ENCODE data around the gene RAPGEF1.
A peak's percentile ranks its signal among the peaks of the same experiment; 100 is the strongest.

Gene RAPGEF1

DNA sequence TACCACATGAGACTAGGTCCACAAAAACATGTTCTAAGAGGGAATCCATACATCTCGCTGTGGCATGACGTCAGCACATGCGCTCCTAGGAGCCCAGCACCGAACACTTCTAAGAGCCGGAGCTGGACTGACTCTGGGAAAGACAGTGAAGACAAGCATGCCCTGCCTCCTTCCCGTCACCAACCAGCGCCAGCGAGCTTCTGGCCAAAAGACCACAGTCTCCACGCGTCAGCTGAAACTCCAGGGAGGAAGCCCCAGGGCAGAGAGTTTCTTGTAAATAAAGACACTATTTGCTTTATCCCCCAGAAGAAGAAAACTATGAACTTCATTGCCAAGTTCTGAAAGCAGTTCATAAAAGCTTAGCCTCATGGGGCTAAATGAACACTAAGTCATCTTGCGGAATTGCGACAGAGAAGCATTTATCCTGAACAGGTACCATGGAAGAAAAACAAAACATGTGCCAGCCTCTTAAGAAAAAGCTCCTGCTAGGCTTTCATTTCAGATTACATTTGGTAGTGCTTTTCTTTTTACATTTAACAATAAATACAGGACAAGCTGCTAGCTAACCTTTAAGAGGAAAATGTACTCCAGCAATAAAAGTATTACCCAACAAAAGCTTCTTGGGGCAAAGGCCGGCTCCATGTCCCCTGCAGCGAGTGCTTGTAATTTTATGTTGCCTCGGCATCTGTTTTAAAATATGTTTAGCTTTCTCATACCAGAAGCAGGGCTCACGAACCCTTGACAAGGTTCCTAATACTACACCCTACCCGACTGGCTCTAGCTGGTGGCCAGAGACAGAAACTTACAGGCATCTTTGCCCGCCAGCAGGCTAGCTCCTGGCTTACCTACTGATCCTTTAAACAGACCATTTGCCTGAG, 98.0 kb downstream of the RAPGEF1 start:
- DNase-seq = no peak

GRCh38 chr9:131640438-131641137, 99.3 kb downstream of the RAPGEF1 start:
- peak; percentile 49 to 73 for DNase-seq

- DNase-seq = no peak
Measured at GRCh38 chr9:131639769-131640437, 100.0 kb downstream of the RAPGEF1 start.

DNA sequence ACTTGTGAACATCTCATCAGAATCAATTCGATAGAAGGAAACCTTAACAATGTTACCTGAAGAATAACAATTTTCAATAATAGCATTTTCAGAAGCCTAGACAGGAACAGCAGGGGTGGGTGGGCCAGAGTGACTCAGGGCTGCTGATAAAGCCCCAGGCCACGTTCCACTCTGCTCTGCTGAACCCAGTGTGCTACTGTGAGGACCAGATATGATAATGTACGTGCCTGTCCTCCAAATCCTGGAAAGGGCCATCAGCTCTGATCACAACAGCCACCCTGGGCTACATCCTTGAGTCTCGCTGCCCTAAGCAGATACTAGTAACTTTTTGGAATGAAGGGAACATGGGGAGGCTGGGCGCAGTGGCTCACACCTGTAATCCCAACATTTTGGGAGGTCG, 103.3 kb downstream of the RAPGEF1 start:
- no peak for DNase-seq

GRCh38 chr9:131635892-131636291, 104.0 kb downstream of the RAPGEF1 start:
- no peak for DNase-seq

GRCh38 chr9:131635285-131635684, 104.6 kb downstream of the RAPGEF1 start:
- peak; percentile 97 to 99 for DNase-seq

DNA sequence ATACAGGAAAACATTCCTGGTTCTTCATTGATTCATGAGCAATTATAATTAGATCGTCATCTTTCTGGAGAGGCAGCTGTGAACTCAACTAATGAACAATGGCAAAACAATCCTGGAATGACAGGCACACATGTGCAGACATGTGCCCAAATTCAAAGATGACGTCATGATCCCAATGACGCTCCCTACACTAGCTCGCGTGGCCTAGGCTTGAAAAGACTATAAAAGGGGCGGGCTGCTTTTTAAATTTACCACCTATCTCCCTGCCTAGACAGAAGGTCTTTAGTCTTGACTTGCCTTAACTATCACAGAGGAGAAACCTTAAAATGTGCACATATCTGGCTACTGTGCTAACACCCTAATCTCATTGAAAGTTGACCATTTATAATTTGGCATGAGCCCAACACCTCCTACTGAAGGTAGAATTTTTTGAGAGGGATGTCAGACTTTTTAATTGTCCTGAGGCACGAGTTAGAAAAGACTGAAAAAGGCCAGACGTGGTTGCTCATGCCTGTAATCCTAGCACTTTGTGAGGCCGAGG, 106.3 kb downstream of the RAPGEF1 start:
- DNase-seq = no peak

GRCh38 chr9:131631306-131631705, 108.6 kb downstream of the RAPGEF1 start:
- peak in 1 of 2 donors; percentile 50 for DNase-seq

GRCh38 chr9:131630205-131630831, 109.6 kb downstream of the RAPGEF1 start:
- DNase-seq = peak; percentile 73 to 94

DNA sequence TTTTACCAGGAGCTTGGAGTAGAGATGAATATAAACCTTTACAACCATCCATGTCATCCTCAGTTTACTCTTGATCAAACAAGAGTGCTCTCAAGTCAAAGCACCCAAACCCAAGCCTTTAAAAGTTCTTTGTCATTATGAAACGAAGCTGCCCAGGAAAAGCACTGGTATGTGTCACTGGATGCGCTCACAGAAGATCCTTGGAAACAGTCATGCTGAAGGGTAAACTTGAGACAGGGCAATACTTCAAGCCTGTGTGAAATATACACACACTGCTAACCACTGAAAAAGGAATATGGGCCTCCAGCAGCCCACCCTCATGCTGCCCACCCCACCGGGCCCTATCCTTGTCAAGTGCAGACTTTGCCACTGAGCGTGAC, 110.1 kb downstream of the RAPGEF1 start:
- DNase-seq = peak in 1 of 2 donors; percentile 47

DNA sequence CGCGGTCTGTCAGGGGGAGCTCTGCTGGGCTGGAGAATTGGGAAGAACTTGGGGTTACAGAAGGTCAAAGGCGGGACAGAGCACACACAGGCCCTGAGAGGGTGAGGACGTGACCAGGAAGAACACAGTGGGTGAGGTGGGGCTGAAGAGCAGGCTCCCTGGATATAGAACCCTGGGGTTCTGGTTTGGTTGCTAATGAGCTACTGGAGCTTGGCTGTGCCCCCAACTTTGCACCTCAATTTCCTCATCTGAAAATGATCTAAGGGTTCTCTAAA, 110.7 kb downstream of the RAPGEF1 start:
- no peak for DNase-seq

DNA sequence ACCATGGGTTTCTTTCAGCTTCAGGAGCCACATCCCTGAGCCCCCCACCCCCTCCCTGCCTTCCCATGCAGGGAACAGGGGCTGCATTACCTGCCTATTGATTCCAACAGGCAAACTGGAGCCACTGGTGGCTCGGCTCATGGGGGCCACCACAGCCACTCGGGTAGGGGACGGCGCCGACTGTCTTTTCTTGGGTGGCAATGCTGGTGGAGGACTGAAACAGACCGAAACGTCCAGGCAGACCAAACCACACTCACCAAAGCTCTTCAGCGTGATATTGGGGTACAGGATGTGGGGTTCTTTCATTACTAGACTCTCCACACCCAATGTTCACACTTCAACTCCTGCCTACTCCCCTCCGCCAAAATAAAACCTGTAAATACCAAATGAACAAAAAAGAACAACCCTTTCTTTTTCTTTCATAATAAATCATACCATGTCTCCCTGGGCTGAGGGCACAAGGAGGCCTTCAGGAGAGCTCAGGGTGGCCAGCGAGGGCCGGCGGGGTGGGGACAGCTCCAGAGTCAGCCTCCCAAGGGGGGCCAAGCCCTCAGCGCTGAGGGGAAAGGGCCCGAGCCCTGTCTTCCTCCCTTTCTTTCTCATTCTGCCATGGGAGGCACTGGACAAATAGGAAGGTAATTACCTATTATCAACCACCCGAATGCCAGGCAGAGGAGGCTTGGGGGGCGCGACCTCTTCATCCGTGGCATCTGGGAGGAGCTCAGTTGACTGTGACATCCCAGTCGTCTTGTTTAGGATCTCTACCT, 111.2 kb downstream of the RAPGEF1 start:
- no peak for DNase-seq

- peak; percentile 90 to 94 for DNase-seq
Measured at GRCh38 chr9:131627648-131628458, 112.0 kb downstream of the RAPGEF1 start.

- DNase-seq = no peak
Measured at GRCh38 chr9:131627326-131627647, 112.6 kb downstream of the RAPGEF1 start.

GRCh38 chr9:131625790-131626670, 113.8 kb downstream of the RAPGEF1 start:
- no peak for DNase-seq

- no peak for DNase-seq
Measured at GRCh38 chr9:131625508-131625787, 114.4 kb downstream of the RAPGEF1 start.

- peak; percentile 38 to 74 for DNase-seq
Measured at GRCh38 chr9:131624636-131625507, 115.0 kb downstream of the RAPGEF1 start.

DNA sequence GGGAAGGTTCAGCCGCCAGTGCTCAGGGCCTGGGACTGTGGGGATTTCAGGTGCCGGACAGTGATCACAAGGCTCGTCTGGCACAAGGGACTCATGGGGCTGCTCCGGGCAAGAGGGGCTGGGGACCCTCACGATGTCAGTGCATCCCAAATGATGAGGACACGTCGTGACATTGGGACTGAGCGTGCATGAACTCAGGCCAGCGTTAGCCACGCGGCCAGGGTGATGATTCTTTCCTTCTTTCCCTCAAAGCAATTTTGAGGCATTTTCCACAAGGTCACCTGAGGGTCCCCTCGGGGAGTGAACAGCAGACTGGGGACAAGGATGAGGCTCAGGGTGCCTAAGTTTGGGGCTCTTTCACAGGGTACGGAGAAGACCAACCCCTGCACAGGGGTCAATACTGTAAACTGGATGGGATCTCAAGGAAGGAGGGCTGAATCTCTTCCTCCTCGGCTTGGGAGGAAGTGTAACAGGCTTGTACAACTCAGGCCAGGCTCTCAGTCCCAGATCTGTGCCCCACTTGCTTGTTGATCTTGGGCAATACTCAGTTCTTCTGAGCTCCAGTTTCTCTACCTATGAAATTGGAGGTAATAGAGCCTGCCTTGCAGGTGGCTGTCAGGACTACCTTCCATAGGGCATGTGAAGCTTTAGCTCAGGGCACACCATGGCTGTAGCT, 116.1 kb downstream of the RAPGEF1 start:
- no peak for DNase-seq

DNA sequence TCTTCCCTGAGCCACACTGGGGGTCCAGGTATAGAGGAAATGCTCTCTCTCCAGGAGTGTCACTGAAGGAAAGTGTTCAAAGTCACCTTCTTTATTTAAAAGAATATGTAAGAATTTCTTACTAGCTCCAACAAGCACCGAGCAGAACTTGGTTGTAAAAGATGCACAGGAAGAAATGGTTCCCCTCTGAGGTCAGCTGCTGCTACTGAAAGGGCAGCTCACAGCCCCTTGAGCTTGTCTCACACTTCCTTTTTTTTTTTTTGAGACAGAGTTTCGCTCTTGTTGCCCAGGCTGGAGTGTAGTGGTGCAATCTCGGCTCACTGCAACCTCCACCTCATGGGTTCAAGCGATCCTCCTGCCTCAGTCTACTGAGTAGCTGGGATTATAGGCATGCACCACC, 117.4 kb downstream of the RAPGEF1 start:
- peak; percentile 52 to 74 for DNase-seq
